SK-N-SH treated with all-trans-retinoic acid at 6 μM for 48 hours (cell line): ENCODE data around the gene ATOH8.

Experiments
- RARB ChIP-seq: fragments of 250-450 bp; sonication (Bioruptor Pico); IDR thresholded peaks from 2 replicates; pipeline ENCODE4 v1.8.0; 2021; ENCODE audit warnings: mild to moderate bottlenecking, moderate library complexity
- TCF4 ChIP-seq: fragments of 250-450 bp; sonication (Bioruptor Pico); IDR thresholded peaks from 2 replicates; pipeline ENCODE4 v1.8.0; 2021; ENCODE audit warnings: mild to moderate bottlenecking, moderate library complexity, borderline replicate concordance
- TOX ChIP-seq: fragments of 250-450 bp; sonication (Bioruptor Pico); IDR thresholded peaks from 2 replicates; pipeline ENCODE4 v1.8.0; 2021; ENCODE audit warnings: mild to moderate bottlenecking, moderate library complexity, borderline replicate concordance
- ZC3H10 ChIP-seq: fragments of 250-450 bp; sonication (Bioruptor Pico); IDR thresholded peaks from 2 replicates; pipeline ENCODE4 v1.5.1; 2021; ENCODE audit warnings: mild to moderate bottlenecking, moderate library complexity
- ZFP3 ChIP-seq: fragments of 250-450 bp; sonication (Bioruptor Pico); IDR thresholded peaks from 2 replicates; pipeline ENCODE4 v1.5.0; 2020; ENCODE audit warnings: mild to moderate bottlenecking, moderate library complexity
- ZFP30 ChIP-seq: fragments of 450-650 bp; formaldehyde crosslinking; IDR thresholded peaks from 2 replicates; pipeline ENCODE4 v1.5.0; 2022; ENCODE audit warnings: mild to moderate bottlenecking, moderate library complexity
- ZNF565 ChIP-seq: fragments of 450-650 bp; formaldehyde crosslinking; conservative IDR thresholded peaks from 2 replicates; pipeline ENCODE4 v1.5.0; 2020; ENCODE audit warnings: low read depth, mild to moderate bottlenecking, moderate library complexity
- TF ChIP-seq, protein P1 (sequence below): fragments of 250-450 bp; sonication (Bioruptor Pico); IDR thresholded peaks from 2 replicates; pipeline ENCODE4 v1.5.1; 2020; ENCODE audit warnings: low read depth, mild to moderate bottlenecking, moderate library complexity
- TF ChIP-seq, protein P2 (sequence below): fragments of 250-450 bp; sonication (Bioruptor Pico); IDR thresholded peaks from 2 replicates; pipeline ENCODE4 v1.8.0; 2021; ENCODE audit warnings: low read depth, mild to moderate bottlenecking, moderate library complexity, borderline replicate concordance
- TF ChIP-seq, protein P3 (sequence below): fragments of 250-450 bp; sonication (Bioruptor Pico); IDR thresholded peaks from 2 replicates; pipeline ENCODE4 v1.8.0; 2020; ENCODE audit warnings: mild to moderate bottlenecking, moderate library complexity, borderline replicate concordance
- TF ChIP-seq, protein P4 (sequence below): fragments of 250-450 bp; sonication (Bioruptor Pico); IDR thresholded peaks from 2 replicates; pipeline ENCODE4 v1.5.1; 2021; ENCODE audit warnings: mild to moderate bottlenecking, moderate library complexity

DNA sequence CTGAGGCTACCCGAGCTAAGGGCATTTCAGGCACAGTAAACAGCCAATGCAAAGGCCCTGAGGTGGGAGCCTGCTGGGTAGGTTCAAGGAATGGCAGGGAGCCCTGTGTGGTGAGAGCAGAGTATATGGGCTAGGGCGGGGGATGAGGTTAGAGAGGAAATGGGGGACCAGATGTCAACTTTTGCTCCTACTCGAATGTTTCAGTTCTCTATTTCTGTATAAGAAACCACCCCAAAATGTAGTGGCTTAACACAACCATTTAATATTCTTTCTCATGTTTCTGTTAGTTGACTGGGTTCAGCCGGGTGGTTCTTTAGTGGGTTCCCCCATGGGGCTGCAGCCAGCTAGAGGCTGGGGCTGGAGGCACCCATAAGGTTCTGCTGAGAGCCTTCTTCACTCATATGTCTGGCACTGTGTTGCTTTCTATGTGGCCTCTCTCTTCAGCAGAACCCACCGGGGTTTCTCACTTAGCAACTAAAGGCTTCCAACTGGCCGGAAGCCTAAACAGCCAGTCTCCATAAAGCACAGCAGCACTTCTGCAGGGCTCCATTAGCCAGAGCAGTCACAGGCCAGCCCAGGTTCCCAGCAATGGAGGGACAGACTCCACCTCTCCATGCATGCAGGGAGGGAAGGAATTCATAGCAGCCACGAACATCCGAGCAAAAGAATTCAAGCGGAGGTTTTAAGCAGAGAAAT, 5.6 kb upstream of the ATOH8 start:
- TF ChIP-seq RARB (CRISPR knock-in tag) (no peak), ZFP30 (no peak), ZC3H10 (CRISPR knock-in tag) (no peak), TOX (no peak), ZNF565 (CRISPR knock-in tag) (no peak), ZFP3 (no peak), TCF4 (CRISPR knock-in tag) (no peak)
- TF ChIP-seq, protein P1, sequence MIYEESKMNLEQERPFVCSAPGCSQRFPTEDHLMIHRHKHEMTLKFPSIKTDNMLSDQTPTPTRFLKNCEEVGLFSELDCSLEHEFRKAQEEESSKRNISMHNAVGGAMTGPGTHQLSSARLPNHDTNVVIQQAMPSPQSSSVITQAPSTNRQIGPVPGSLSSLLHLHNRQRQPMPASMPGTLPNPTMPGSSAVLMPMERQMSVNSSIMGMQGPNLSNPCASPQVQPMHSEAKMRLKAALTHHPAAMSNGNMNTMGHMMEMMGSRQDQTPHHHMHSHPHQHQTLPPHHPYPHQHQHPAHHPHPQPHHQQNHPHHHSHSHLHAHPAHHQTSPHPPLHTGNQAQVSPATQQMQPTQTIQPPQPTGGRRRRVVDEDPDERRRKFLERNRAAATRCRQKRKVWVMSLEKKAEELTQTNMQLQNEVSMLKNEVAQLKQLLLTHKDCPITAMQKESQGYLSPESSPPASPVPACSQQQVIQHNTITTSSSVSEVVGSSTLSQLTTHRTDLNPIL = no peak
- TF ChIP-seq, protein P2, sequence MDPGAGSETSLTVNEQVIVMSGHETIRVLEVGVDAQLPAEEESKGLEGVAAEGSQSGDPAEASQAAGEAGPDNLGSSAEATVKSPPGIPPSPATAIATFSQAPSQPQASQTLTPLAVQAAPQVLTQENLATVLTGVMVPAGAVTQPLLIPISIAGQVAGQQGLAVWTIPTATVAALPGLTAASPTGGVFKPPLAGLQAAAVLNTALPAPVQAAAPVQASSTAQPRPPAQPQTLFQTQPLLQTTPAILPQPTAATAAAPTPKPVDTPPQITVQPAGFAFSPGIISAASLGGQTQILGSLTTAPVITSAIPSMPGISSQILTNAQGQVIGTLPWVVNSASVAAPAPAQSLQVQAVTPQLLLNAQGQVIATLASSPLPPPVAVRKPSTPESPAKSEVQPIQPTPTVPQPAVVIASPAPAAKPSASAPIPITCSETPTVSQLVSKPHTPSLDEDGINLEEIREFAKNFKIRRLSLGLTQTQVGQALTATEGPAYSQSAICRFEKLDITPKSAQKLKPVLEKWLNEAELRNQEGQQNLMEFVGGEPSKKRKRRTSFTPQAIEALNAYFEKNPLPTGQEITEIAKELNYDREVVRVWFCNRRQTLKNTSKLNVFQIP (CRISPR knock-in tag) = no peak
- TF ChIP-seq, protein P3, sequence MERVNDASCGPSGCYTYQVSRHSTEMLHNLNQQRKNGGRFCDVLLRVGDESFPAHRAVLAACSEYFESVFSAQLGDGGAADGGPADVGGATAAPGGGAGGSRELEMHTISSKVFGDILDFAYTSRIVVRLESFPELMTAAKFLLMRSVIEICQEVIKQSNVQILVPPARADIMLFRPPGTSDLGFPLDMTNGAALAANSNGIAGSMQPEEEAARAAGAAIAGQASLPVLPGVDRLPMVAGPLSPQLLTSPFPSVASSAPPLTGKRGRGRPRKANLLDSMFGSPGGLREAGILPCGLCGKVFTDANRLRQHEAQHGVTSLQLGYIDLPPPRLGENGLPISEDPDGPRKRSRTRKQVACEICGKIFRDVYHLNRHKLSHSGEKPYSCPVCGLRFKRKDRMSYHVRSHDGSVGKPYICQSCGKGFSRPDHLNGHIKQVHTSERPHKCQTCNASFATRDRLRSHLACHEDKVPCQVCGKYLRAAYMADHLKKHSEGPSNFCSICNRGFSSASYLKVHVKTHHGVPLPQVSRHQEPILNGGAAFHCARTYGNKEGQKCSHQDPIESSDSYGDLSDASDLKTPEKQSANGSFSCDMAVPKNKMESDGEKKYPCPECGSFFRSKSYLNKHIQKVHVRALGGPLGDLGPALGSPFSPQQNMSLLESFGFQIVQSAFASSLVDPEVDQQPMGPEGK (CRISPR knock-in tag) = no peak
- TF ChIP-seq, protein P4, sequence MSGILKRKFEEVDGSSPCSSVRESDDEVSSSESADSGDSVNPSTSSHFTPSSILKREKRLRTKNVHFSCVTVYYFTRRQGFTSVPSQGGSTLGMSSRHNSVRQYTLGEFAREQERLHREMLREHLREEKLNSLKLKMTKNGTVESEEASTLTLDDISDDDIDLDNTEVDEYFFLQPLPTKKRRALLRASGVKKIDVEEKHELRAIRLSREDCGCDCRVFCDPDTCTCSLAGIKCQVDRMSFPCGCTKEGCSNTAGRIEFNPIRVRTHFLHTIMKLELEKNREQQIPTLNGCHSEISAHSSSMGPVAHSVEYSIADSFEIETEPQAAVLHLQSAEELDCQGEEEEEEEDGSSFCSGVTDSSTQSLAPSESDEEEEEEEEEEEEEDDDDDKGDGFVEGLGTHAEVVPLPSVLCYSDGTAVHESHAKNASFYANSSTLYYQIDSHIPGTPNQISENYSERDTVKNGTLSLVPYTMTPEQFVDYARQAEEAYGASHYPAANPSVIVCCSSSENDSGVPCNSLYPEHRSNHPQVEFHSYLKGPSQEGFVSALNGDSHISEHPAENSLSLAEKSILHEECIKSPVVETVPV (CRISPR knock-in tag) = no peak
